Smooth muscle cell (in vitro differentiated cells): ENCODE measurements around the gene PCCA. TPM values are rescaled to one million over a fixed set of nuclear protein-coding genes. Genes with fewer than 3 reads are reported as not detected.
"Not testable (repeated sequence)": the region's sequence is repeated elsewhere in the genome, so short reads cannot be mapped to it uniquely, and the experiment has no call there.

ENCODE experiments used
- DNase-seq: peaks from one replicate; lab custom pipeline; 2025; ENCODE audit not compliant: unreplicated experiment; lab: John Stamatoyannopoulos, UW
- H2AFZ ChIP-seq: fragments of 200-600 bp; sonication (generic); 2 replicates; pipeline ENCODE4 v1.6.0; 2016; ENCODE audit warnings: antibody characterized with exemption, low read depth, mild to moderate bottlenecking
- H3F3A ChIP-seq: fragments of 200-600 bp; sonication (generic); 2 replicates; pipeline ENCODE4 v1.6.0; 2017; ENCODE audit warnings: antibody characterized with exemption, low read depth
- H3K27ac ChIP-seq: fragments of 200-600 bp; sonication (generic); 2 replicates; pipeline ENCODE4 v1.5.1; 2016; ENCODE audit warnings: low read depth, mild to moderate bottlenecking
- H3K27me3 ChIP-seq: fragments of 200-600 bp; sonication (generic); 2 replicates; pipeline ENCODE4 v1.6.1; 2016; ENCODE audit warnings: low read depth, mild to moderate bottlenecking
- H3K36me3 ChIP-seq: fragments of 200-600 bp; sonication (generic); 2 replicates; pipeline ENCODE4 v1.5.1; 2016; ENCODE audit warnings: low read depth
- H3K4me1 ChIP-seq: fragments of 200-600 bp; sonication (generic); 2 replicates; pipeline ENCODE4 v1.5.1; 2016; ENCODE audit warnings: low read depth
- H3K4me2 ChIP-seq: fragments of 200-600 bp; sonication (generic); 2 replicates; pipeline ENCODE4 v1.6.0; 2016; ENCODE audit warnings: mild to moderate bottlenecking
- H3K4me3 ChIP-seq: fragments of 200-600 bp; sonication (generic); 2 replicates; pipeline ENCODE4 v1.5.1; 2016; ENCODE audit warnings: mild to moderate bottlenecking
- H3K79me2 ChIP-seq: fragments of 200-600 bp; sonication (generic); 2 replicates; pipeline ENCODE4 v1.6.0; 2016; ENCODE audit warnings: low read depth, mild to moderate bottlenecking
- H3K9ac ChIP-seq: fragments of 200-600 bp; sonication (generic); 2 replicates; pipeline ENCODE4 v1.6.0; 2016; ENCODE audit warnings: low read depth
- H3K9me3 ChIP-seq: fragments of 200-600 bp; sonication (generic); replicated peaks from 2 replicates; pipeline ENCODE4 v1.5.1; 2016; ENCODE audit warnings: low read depth
- H4K20me1 ChIP-seq: fragments of 200-600 bp; sonication (generic); 2 replicates; pipeline ENCODE4 v1.6.0; 2016; ENCODE audit warnings: low read depth
- CTCF ChIP-seq: fragments of 200-600 bp; sonication (generic); IDR thresholded peaks from 2 replicates; pipeline ENCODE4 v1.5.1; 2017; ENCODE audit warnings: borderline replicate concordance, mild to moderate bottlenecking, antibody characterized with exemption; ENCODE audit not compliant: insufficient read depth, poor library complexity, severe bottlenecking
- WGBS: methylation state at CpG from one replicate; pipeline ENCODE4 v1.1.7; 2016; ENCODE audit warnings: low lambda C conversion rate; 5-methylcytosine and 5-hydroxymethylcytosine counted together
- polyA plus RNA-seq: library from polyadenylated mRNA; unstranded; fragments of >200 nt; fragmentation: Nextera tagmentation; extraction: Ambion mirVana; gene quantifications from 2 replicates; pipeline ENCODE4 v1.2.1, GENCODE V29; 2016
- total RNA-seq: library from RNA; depleted of rRNA; stranded (reverse); fragments of >200 nt; gene quantifications from 2 replicates; pipeline ENCODE4 v1.2.3, GENCODE V29; 2014

Gene PCCA
- total and polyA plus RNA-seq, 2 experiments from 2014 or later: 19.6 to 24.7 TPM

- Histone ChIP-seq H3K27ac (no peak overlapping the region), H4K20me1 (no peaks in the 10 kb centered on the region), H3K4me3 (no peak overlapping the region), H3K4me2 (no peak overlapping the region), H2AFZ (no peak overlapping the region), H3K36me3 (no peaks in the 10 kb centered on the region), H3K9ac (no peak overlapping the region), H3F3A (no peaks in the 10 kb centered on the region), H3K79me2 (no peaks in the 10 kb centered on the region), H3K4me1 (no peaks in the 10 kb centered on the region), H3K9me3 (no peaks in the 10 kb centered on the region), H3K27me3 (no peaks in the 10 kb centered on the region)
- TF ChIP-seq CTCF: no peak
- DNase-seq: no peak
- WGBS: 85% methylated on average over 5 of the region's 5 CpGs
Measured at GRCh38 chr13:100280681-100281080, 191.8 kb downstream of the PCCA start.

- 96% methylated on average over 16 of the region's 16 CpGs for WGBS
- not testable (repeated sequence) for H3K9me3 ChIP-seq, H3K79me2 ChIP-seq, H3K4me1 ChIP-seq, H3K4me3 ChIP-seq, H2AFZ ChIP-seq, H3K27ac ChIP-seq, H3K9ac ChIP-seq, H4K20me1 ChIP-seq, H3K36me3 ChIP-seq, H3K27me3 ChIP-seq, DNase-seq, H3K4me2 ChIP-seq, H3F3A ChIP-seq
Measured at GRCh38 chr13:100282306-100282705, 193.4 kb downstream of the PCCA start.

DNA sequence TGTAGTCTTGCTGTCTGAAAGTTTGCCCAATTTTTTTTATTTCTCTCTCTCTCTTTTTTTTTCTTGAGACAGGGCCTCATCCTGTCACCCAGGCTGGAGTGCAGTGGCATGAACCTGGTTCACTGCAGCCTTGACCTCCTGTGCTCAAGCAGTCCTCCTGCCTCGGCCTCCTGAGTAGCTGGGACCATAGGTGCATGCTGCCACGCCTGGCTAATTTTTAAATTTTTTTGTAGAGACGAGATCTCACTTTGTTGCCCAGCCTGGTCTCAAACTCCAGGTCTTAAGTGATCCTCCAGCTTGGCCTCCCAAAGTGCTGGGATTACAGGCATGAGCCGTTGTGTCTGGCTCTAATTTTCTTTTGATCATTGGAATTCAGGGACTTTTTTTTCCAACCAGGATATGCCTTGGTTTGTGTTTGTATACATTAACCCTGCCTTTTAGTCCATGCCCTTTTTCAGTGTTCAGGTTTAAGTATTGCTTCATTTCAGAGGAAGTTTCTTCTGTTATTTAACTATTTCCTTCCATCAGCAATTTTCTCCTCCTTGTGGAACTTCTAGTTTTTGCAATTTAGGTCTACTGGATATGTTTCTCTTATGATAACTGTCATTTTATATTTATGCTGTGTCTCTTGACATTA, 201.4 kb downstream of the PCCA start:
- H3K36me3 ChIP-seq: no peaks in the 10 kb centered on the region
- no peaks in the 10 kb centered on the region for H3K27me3 ChIP-seq
- WGBS: 44% methylated on average over 4 of the region's 4 CpGs
- no peaks in the 10 kb centered on the region for H3K4me1 ChIP-seq
- no peak for TF ChIP-seq CTCF
- no peak overlapping the region for H3K9ac ChIP-seq
- no peak overlapping the region for H3K4me3 ChIP-seq
- no peak for DNase-seq
- peak overlapping the region; percentile 62 for H3K27ac ChIP-seq
- no peaks in the 10 kb centered on the region for H3F3A ChIP-seq
- H2AFZ ChIP-seq: no peak overlapping the region
- no peaks in the 10 kb centered on the region for H3K9me3 ChIP-seq
- H4K20me1 ChIP-seq: no peaks in the 10 kb centered on the region
- H3K4me2 ChIP-seq: peak overlapping the region; percentile 1
- H3K79me2 ChIP-seq: no peaks in the 10 kb centered on the region

DNA sequence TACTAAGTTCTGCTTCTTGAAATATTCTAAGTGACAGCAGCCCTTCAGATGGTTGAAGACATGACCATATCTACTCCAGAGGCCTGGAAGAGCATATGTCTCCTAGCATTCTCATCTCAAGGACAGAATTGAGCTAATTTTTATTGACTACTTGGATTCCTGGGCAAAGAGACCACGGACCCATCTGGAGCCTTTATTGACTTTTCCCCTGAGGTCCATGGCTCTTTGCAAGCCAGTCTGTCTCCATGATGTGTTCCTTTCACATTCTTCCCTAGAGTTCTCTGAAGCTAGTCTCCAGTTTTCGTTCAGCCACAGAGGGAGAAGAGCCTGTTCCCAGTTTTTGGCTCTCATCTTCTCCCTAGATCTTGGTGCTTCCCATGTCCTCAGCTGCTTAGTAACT, 202.7 kb downstream of the PCCA start:
- no peak for TF ChIP-seq CTCF
- H3K27me3 ChIP-seq: no peaks in the 10 kb centered on the region
- H3K79me2 ChIP-seq: no peaks in the 10 kb centered on the region
- H3K9me3 ChIP-seq: no peaks in the 10 kb centered on the region
- H3K9ac ChIP-seq: no peak overlapping the region
- H3K36me3 ChIP-seq: no peaks in the 10 kb centered on the region
- H3K27ac ChIP-seq: no peak overlapping the region
- no peaks in the 10 kb centered on the region for H4K20me1 ChIP-seq
- no peak overlapping the region for H3K4me3 ChIP-seq
- H3F3A ChIP-seq: no peaks in the 10 kb centered on the region
- no peak overlapping the region for H3K4me2 ChIP-seq
- no peak overlapping the region for H2AFZ ChIP-seq
- no peaks in the 10 kb centered on the region for H3K4me1 ChIP-seq
- 89% methylated on average over 2 of the region's 2 CpGs for WGBS
- no peak for DNase-seq
